HEK293T (cell line): ENCODE data around the gene CEP192.

Experiments
- BHLHE40 ChIP-seq: fragments of 450-650 bp; IDR thresholded peaks from 2 replicates; pipeline ENCODE4 v1.6.1; 2016; ENCODE audit warnings: mild to moderate bottlenecking, moderate library complexity, borderline replicate concordance
- SP1 ChIP-seq: fragments of 450-650 bp; IDR thresholded peaks from 2 replicates; pipeline ENCODE4 v1.6.1; 2017

DNA sequence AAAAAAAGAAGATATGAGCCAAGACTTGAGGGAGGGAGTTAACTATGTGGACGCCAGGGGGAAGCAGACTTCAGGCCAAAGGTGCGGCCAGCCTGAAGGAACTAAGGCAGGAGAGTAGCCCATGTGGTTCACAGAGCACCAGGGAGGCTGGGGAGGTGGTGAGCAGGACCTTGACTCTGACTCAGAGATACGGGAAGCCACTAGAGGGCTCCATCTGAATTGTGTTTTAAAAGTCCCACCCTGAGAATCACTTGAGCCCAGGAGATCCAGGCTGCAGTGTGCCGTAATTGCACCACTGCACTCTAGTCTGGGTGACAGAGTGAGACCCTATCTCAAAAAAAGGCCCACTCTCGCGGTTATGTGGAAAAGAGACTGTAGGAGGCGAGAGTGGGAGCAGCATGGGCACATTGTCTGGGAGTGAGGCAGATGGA, 12.3 kb downstream of the CEP192 start:
- TF ChIP-seq BHLHE40 (no peak), SP1 (no peak)
